AG09319 (cell line): Measurements from ENCODE around the gene SFMBT2.
"Not testable (repeated sequence)": the region's sequence is repeated elsewhere in the genome, so short reads cannot be mapped to it uniquely, and the experiment has no call there.

Experiments
- DNase-seq: peaks from one replicate; pipeline ENCODE4 v3.0.0-alpha.2; 2010; ENCODE audit warnings: low read depth; ENCODE audit errors: extremely low read depth
- TF ChIP-seq, protein P1 (sequence below): IDR thresholded peaks from 2 replicates; pipeline ENCODE4 v1.5.1; 2011; ENCODE audit warnings: low read depth, mild to moderate bottlenecking, inconsistent platforms, low read length, moderate library complexity

Gene SFMBT2

GRCh38 chr10:7199152-7199760, 211.6 kb downstream of the SFMBT2 start:
- TF ChIP-seq, protein P1, sequence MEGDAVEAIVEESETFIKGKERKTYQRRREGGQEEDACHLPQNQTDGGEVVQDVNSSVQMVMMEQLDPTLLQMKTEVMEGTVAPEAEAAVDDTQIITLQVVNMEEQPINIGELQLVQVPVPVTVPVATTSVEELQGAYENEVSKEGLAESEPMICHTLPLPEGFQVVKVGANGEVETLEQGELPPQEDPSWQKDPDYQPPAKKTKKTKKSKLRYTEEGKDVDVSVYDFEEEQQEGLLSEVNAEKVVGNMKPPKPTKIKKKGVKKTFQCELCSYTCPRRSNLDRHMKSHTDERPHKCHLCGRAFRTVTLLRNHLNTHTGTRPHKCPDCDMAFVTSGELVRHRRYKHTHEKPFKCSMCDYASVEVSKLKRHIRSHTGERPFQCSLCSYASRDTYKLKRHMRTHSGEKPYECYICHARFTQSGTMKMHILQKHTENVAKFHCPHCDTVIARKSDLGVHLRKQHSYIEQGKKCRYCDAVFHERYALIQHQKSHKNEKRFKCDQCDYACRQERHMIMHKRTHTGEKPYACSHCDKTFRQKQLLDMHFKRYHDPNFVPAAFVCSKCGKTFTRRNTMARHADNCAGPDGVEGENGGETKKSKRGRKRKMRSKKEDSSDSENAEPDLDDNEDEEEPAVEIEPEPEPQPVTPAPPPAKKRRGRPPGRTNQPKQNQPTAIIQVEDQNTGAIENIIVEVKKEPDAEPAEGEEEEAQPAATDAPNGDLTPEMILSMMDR: no peak

GRCh38 chr10:7196284-7196683, 214.6 kb downstream of the SFMBT2 start:
- no peak for DNase-seq
- TF ChIP-seq, protein P1: no peak

More at GRCh38 chr10:7199152-7199760, 211.6 kb downstream of the SFMBT2 start:
- no peak for DNase-seq

DNA sequence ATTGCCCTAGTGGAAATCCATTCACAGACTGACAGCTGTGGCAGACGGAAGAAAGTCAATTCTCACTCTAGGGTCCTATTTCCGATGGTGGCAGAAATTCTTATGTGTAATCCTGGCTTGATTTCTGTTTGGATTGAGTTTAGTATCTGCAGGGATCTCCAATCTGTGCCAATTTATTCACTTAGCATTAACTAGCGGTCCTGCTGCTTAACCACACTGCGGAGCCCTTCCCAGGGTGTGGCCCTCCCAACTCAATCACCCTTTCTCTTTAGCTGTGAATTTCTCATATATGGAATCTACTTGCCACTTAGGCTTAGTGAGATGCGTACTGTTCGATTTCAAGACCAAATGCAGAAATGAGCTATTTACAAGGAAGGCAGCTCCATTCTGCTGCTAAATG, 215.7 kb downstream of the SFMBT2 start:
- DNase-seq: no peak
- TF ChIP-seq, protein P1: no peak

- TF ChIP-seq, protein P1: no peak
- no peak for DNase-seq
Observed at GRCh38 chr10:7194571-7194970, 216.3 kb downstream of the SFMBT2 start.

GRCh38 chr10:7193369-7193768, 217.5 kb downstream of the SFMBT2 start:
- DNase-seq: no peak
- TF ChIP-seq, protein P1: no peak

DNA sequence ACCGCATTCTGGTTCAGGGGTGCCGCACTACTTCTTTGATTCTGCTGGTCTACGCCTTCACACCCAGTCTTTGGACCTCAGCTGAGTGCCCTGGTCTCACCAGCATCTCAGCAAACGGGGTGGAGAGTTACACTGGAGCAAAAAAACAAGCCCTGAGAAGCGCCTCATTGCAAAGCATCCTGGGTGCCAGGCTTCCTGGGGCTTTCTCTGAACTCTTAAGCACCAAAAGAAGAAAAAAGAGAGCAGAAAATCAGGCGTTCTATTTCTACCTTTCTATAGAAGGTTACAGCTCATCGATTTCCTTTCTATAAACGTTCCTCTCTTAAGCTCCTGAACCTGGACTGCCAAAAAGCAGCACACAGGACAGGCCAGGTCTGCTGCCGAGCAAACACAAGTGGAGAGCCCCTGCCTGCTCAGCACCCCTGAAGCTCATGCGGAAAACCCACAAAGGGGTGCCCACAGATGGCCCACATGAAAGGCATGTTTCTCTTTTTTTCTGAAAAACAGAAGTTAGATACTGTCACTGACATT, 217.9 kb downstream of the SFMBT2 start:
- TF ChIP-seq, protein P1: no peak
- no peak for DNase-seq

DNA sequence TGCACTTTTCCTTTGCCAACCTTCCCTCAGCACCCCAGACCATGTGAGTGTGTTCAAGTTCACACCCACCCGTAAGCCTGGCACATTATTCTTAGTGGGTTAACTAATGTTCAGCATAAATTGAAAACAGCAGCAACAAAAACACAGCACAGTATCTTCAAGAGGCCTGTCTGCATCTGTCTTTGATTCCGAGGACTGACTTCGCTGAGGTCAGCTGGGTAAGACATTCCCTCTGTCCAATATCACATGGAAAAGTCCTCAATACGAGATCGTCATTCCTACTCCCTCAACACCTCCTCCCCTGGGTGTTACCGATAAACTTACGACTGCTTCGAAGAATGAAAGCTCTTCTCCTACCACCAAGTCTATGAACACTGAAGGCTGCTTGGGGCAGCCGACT, 218.8 kb downstream of the SFMBT2 start:
- TF ChIP-seq, protein P1: no peak
- no peak for DNase-seq

DNA sequence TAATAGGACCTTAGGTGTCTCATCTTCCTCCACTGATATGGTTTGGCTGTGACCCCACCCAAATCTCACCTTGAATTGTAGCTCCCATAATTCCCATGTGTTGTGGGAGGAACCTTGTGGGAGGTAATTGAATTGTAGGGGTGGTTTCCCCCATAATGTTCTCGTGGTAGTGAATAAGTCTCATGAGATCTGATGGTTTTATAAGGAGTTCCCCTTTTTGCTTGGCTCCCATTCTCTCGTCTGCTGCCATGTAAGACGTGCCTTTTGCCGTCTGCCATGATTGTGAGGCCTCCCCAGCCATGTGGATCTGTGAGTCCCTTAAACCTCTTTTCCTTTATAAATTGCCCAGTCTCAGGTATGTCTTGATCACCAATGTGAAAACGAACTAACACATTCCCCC, 220.1 kb downstream of the SFMBT2 start:
- DNase-seq: not testable (repeated sequence)
